Endothelial cell of umbilical vein (primary cell): ENCODE results near the gene GALNT10. TPM values are rescaled to one million over a fixed set of nuclear protein-coding genes. Genes with fewer than 3 reads are reported as not detected.

Source experiments
- BruUV-seq: library from RNA; stranded (reverse); fragments of 400-500 nt; replicated peaks from 2 replicates; lab custom pipeline; 2021; lab: Mats Ljungman, UMichigan
- CTCF ChIA-PET: fragments of 300-600, 350-600 bp; sonication (Branson Sonifier 250); formaldehyde crosslinking; loops from one replicate; lab custom pipeline; 2021; ENCODE audit warnings: antibody characterized with exemption, inconsistent platforms; lab: Charles Lee
- POLR2A ChIA-PET: fragments of 300-600, 350-600 bp; sonication (Branson Sonifier 250); formaldehyde crosslinking; loops from one replicate; lab custom pipeline; 2021; ENCODE audit warnings: antibody characterized with exemption, inconsistent platforms; lab: Charles Lee
- DNase-seq: peaks from one replicate; pipeline ENCODE4 v3.0.0-alpha.2; 2011; ENCODE audit warnings: low read depth, low spot score
- FAIRE-seq: peaks from 2 replicates; lab custom pipeline; 2011; peaks lifted over from hg19 to GRCh38; lab: Jason Lieb, UNC
- H2AFZ ChIP-seq: 2 replicates; pipeline ENCODE4 v1.6.0; 2012; ENCODE audit warnings: low read depth, low read length, control low read depth, inconsistent platforms
- H3K27ac ChIP-seq: 2 replicates; pipeline ENCODE4 v1.5.1; 2011; ENCODE audit warnings: low read depth, mild to moderate bottlenecking, control low read depth, low read length, moderate library complexity; ENCODE audit not compliant: insufficient read depth
- H3K27me3 ChIP-seq, 2 experiments: 2 replicates each; pipeline versions ENCODE4 v1.6.0 to v1.6.1; 2011; ENCODE audit warnings: low read length in 2 of 2, mixed read lengths in 1 of 2; ENCODE audit not compliant: control insufficient read depth in 2 of 2, insufficient read depth in 2 of 2
- H3K36me3 ChIP-seq, 2 experiments: 2 replicates in 1 of 2; 3 replicates in 1 of 2; pipeline ENCODE4 v1.5.1; 2011; ENCODE audit warnings: low read length in 2 of 2, mild to moderate bottlenecking in 1 of 2, moderate library complexity in 1 of 2; ENCODE audit not compliant: control insufficient read depth in 2 of 2, insufficient read depth in 2 of 2; ENCODE audit errors: extremely low read depth in 1 of 2
- H3K4me1 ChIP-seq: 3 replicates; pipeline ENCODE4 v1.5.1; 2011; ENCODE audit warnings: mild to moderate bottlenecking, low read length; ENCODE audit not compliant: control insufficient read depth, insufficient read depth; ENCODE audit errors: extremely low read depth
- H3K4me2 ChIP-seq: 2 replicates; pipeline ENCODE4 v1.6.1; 2011; ENCODE audit warnings: low read length, control low read depth, mixed read lengths; ENCODE audit not compliant: insufficient read depth
- H3K4me3 ChIP-seq, 3 experiments: fragments of 200-600 bp in 1 of 3; sonication (generic), shearing (Covaris generic) in 1 of 3; replicated peaks in 1 of 3; 2 replicates each; pipeline ENCODE4 v1.5.1; 2011 to 2016; ENCODE audit warnings: control low read depth in 3 of 3, low read length in 3 of 3, mild to moderate bottlenecking in 2 of 3, inconsistent platforms in 1 of 3, low read depth in 1 of 3, moderate library complexity in 1 of 3; ENCODE audit not compliant: insufficient read depth in 1 of 3
- H3K79me2 ChIP-seq: 2 replicates; pipeline ENCODE4 v1.6.0; 2012; ENCODE audit warnings: low read length, inconsistent platforms; ENCODE audit not compliant: control insufficient read depth, insufficient read depth
- H3K9ac ChIP-seq: replicated peaks from 2 replicates; pipeline ENCODE3; 2011; ENCODE audit warnings: low read length, control low read depth; ENCODE audit not compliant: insufficient read depth; ENCODE audit errors: extremely low read depth
- H3K9me1 ChIP-seq: replicated peaks from 3 replicates; pipeline ENCODE4 v1.6.0; 2011; ENCODE audit warnings: mild to moderate bottlenecking, low read length; ENCODE audit not compliant: control insufficient read depth, insufficient read depth; ENCODE audit errors: extremely low read depth
- H3K9me3 ChIP-seq: replicated peaks from 2 replicates; pipeline ENCODE4 v1.5.1; 2012; ENCODE audit warnings: low read length, inconsistent platforms; ENCODE audit not compliant: control insufficient read depth, insufficient read depth
- H4K20me1 ChIP-seq: replicated peaks from 2 replicates; pipeline ENCODE3; 2011; ENCODE audit warnings: mild to moderate bottlenecking, low read length; ENCODE audit not compliant: control insufficient read depth, insufficient read depth; ENCODE audit errors: extremely low read depth
- CTCF ChIP-seq, 2 donors: IDR thresholded peaks; 1 replicate in 1 of 2; 2 replicates in 1 of 2; pipeline ENCODE4 v1.5.1; 2011; ENCODE audit warnings: low read length in 2 of 2, mild to moderate bottlenecking in 2 of 2, moderate library complexity in 2 of 2, control low read depth in 1 of 2, inconsistent platforms in 1 of 2, low read depth in 1 of 2; ENCODE audit not compliant: insufficient read depth in 1 of 2; ENCODE audit errors: extremely low read depth in 1 of 2
- EZH2 ChIP-seq: IDR thresholded peaks from 2 replicates; pipeline ENCODE4 v1.6.1; 2012; ENCODE audit warnings: borderline replicate concordance, low read depth, mild to moderate bottlenecking, moderate library complexity, low read length, inconsistent platforms; ENCODE audit not compliant: severe bottlenecking
- FOS ChIP-seq: IDR thresholded peaks from 2 replicates; pipeline ENCODE4 v1.6.1; 2011; ENCODE audit warnings: mild to moderate bottlenecking, low read length, moderate library complexity, borderline replicate concordance; ENCODE audit not compliant: insufficient read depth
- GATA2 ChIP-seq: IDR thresholded peaks from 2 replicates; pipeline ENCODE4 v1.7.0; 2011; ENCODE audit warnings: low read depth, mild to moderate bottlenecking, moderate library complexity, mixed read lengths, low read length; ENCODE audit not compliant: insufficient read length, insufficient read depth
- JUN ChIP-seq: IDR thresholded peaks from 2 replicates; pipeline ENCODE4 v1.6.1; 2011; ENCODE audit warnings: borderline replicate concordance, low read depth; ENCODE audit not compliant: insufficient read length, insufficient read depth
- MYC ChIP-seq: IDR thresholded peaks from one replicate; pipeline ENCODE4 v1.6.1; 2011; ENCODE audit warnings: mild to moderate bottlenecking, low read depth, low read length
- POLR2A ChIP-seq: IDR thresholded peaks from 2 replicates; pipeline ENCODE4 v1.6.1; 2012; ENCODE audit warnings: low read depth, mild to moderate bottlenecking, control low read depth, low read length
- POLR2AphosphoS5 ChIP-seq: IDR thresholded peaks from 2 replicates; pipeline ENCODE4 v1.6.1; 2012; ENCODE audit warnings: low read depth, mild to moderate bottlenecking, control low read depth, low read length, moderate library complexity; ENCODE audit not compliant: insufficient read depth
- dilution Hi-C: fragments of 300-500 bp; cut with MboI; formaldehyde crosslinking; loops from one replicate; pipeline ENCODE4 v1.15.0; 2019; ENCODE audit warnings: low sequenced_read_pairs; ENCODE audit not compliant: extremely low pct_ligation_motif_present
- intact Hi-C: fragments of 100-400 bp; cut with micrococcal nuclease; formaldehyde crosslinking; loops from one replicate; pipeline ENCODE4 v1.10.0; 2022
- polyA plus RNA-seq, 4 experiments: library from polyadenylated mRNA; depleted of rRNA in 3 of 4; stranded (reverse) in 3 of 4; unstranded in 1 of 4; fragments of >200 nt; gene quantifications; 2 replicates each; pipeline versions ENCODE4 v1.2.1 to v1.2.3, GENCODE V29; 2011 to 2012; ENCODE audit warnings: missing spikeins in 1 of 4
- total RNA-seq: library from RNA; stranded (reverse); gene quantifications from 2 replicates; pipeline ENCODE4 v1.2.3, GENCODE V29; 2021
- TF ChIP-seq, protein P1 (sequence below): IDR thresholded peaks from 2 replicates; pipeline ENCODE4 v1.6.1; 2011; ENCODE audit not compliant: insufficient read depth, insufficient read length

The GALNT10 gene
- total and polyA plus RNA-seq, 2 donors (not counting 3 experiments of a cell fraction or from before 2014, with no cell fraction given): 70.2 to 77.6 TPM

- FAIRE-seq (no peak), DNase-seq (no peak)
- intact Hi-C loops (no loop called here), dilution Hi-C loops (no loop called here)
- no peaks in the 10 kb centered on the region for H3K9me1 ChIP-seq
- no peak overlapping the region for H3K4me2 ChIP-seq
- H3K36me3 ChIP-seq: no peaks in the 10 kb centered on the region
- H3K27ac ChIP-seq: no peak overlapping the region
- no peaks in the 10 kb centered on the region for H3K79me2 ChIP-seq
- no peaks in the 10 kb centered on the region for H3K9me3 ChIP-seq
- TF ChIP-seq FOS (no peak), CTCF (IDR thresholded peaks at IDR 0.05; ENCODE audit: extremely low read depth in 1 of 2, insufficient read depth in 1 of 2, low read depth in 1 of 2, low read length in 2 of 2) (no peak), GATA2 (no peak), POLR2AphosphoS5 (no peak), MYC (no peak), JUN (no peak), EZH2 (no peak), POLR2A (no peak)
- TF ChIP-seq, protein P1, sequence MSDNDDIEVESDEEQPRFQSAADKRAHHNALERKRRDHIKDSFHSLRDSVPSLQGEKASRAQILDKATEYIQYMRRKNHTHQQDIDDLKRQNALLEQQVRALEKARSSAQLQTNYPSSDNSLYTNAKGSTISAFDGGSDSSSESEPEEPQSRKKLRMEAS: no peak
- ChIA-PET CTCF (no interaction called here), POLR2A (no interaction called here)
- H3K4me1 ChIP-seq: no peaks in the 10 kb centered on the region
- H4K20me1 ChIP-seq: no peaks in the 10 kb centered on the region
- H2AFZ ChIP-seq: no peak overlapping the region
- BruUV-seq: no TSS peak
- no peak overlapping the region for H3K4me3 ChIP-seq
- no peaks in the 10 kb centered on the region for H3K27me3 ChIP-seq
- H3K9ac ChIP-seq: no peak overlapping the region
Measured at GRCh38 chr5:154278908-154279307, 88.4 kb downstream of the GALNT10 start.
